ENCODE data around the gene NPR3. TPM values are rescaled to one million over a fixed set of nuclear protein-coding genes. Genes with fewer than 3 reads are reported as not detected.

Gene NPR3
- total RNA-seq, 1 experiment from 2014 or later, result 2.2 TPM

- TF ChIP-seq CTCF (conservative IDR thresholded peaks at IDR 0.05) (no peak), EZH2 (IDR thresholded peaks at IDR 0.05; ENCODE audit: low read depth) (no peak)
- Histone ChIP-seq H3K27ac (no peak overlapping the region), H3K4me2 (no peak overlapping the region), H2AFZ (no peak overlapping the region), H4K20me1 (ENCODE audit: insufficient read depth) (no peaks in the 10 kb centered on the region), H3K27me3 (ENCODE audit: insufficient read depth, low read depth) (peaks cover 36% of the 10 kb centered on the region), H3K9me3 (ENCODE audit: insufficient read depth, low read depth) (no peaks in the 10 kb centered on the region), H3K4me1 (replicated peaks; ENCODE audit: insufficient read depth) (no peaks in the 10 kb centered on the region), H3K4me3 (no peak overlapping the region), H3K36me3 (ENCODE audit: low read depth) (no peaks in the 10 kb centered on the region), H3K79me2 (ENCODE audit: low read depth) (no peaks in the 10 kb centered on the region), H3K9me2 (ENCODE audit: insufficient read depth) (no peaks in the 10 kb centered on the region), H3F3A (ENCODE audit: insufficient read depth, low read depth) (no peaks in the 10 kb centered on the region)
- BruUV-seq (replicated peaks), result no TSS peak
- intact Hi-C loops (cut with micrococcal nuclease; ENCODE audit: unreplicated experiment), result no loop called here
- DNase-seq, result no peak
- POLR2A ChIA-PET (ENCODE audit: unreplicated experiment), result no interaction called here
- CTCF ChIA-PET, result no interaction called here
These were observed 13.4 kb downstream of the NPR3 start for GRCh38 chr5:32724526-32724925.

- H3K27ac ChIP-seq, result no peak overlapping the region
- no peaks in the 10 kb centered on the region for H3K9me3 ChIP-seq (ENCODE audit: insufficient read depth, low read depth)
- TF ChIP-seq CTCF (conservative IDR thresholded peaks at IDR 0.05) (no peak), EZH2 (IDR thresholded peaks at IDR 0.05; ENCODE audit: low read depth) (no peak)
- ChIA-PET CTCF (no interaction called here), POLR2A (ENCODE audit: unreplicated experiment) (no interaction called here)
- no peaks in the 10 kb centered on the region for H4K20me1 ChIP-seq (ENCODE audit: insufficient read depth)
- H2AFZ ChIP-seq, result no peak overlapping the region
- H3K27me3 ChIP-seq (ENCODE audit: insufficient read depth, low read depth), result peaks cover 33% of the 10 kb centered on the region
- H3K79me2 ChIP-seq (ENCODE audit: low read depth), result no peaks in the 10 kb centered on the region
- H3K36me3 ChIP-seq (ENCODE audit: low read depth), result no peaks in the 10 kb centered on the region
- no peak for DNase-seq
- intact Hi-C loops (cut with micrococcal nuclease; ENCODE audit: unreplicated experiment), result no loop called here
- no TSS peak for BruUV-seq (replicated peaks)
- H3K4me3 ChIP-seq, result no peak overlapping the region
- no peaks in the 10 kb centered on the region for H3K9me2 ChIP-seq (ENCODE audit: insufficient read depth)
- no peaks in the 10 kb centered on the region for H3F3A ChIP-seq (ENCODE audit: insufficient read depth, low read depth)
- no peaks in the 10 kb centered on the region for H3K4me1 ChIP-seq (replicated peaks; ENCODE audit: insufficient read depth)
- H3K4me2 ChIP-seq, result no peak overlapping the region
These were observed 15.0 kb downstream of the NPR3 start for GRCh38 chr5:32726086-32726557.

GRCh38 chr5:32729651-32730050 lies 18.5 kb downstream of the NPR3 start:
- POLR2A ChIA-PET (ENCODE audit: unreplicated experiment), result no interaction called here
- TF ChIP-seq CTCF (conservative IDR thresholded peaks at IDR 0.05) (no peak), EZH2 (IDR thresholded peaks at IDR 0.05; ENCODE audit: low read depth) (no peak)

More at GRCh38 chr5:32729651-32730050, 18.5 kb downstream of the NPR3 start:
- Histone ChIP-seq H3K9me3 (ENCODE audit: insufficient read depth, low read depth) (no peaks in the 10 kb centered on the region), H3K27me3 (ENCODE audit: insufficient read depth, low read depth) (peaks cover 13% of the 10 kb centered on the region; the same call in 1 of the 2 replicates), H3F3A (ENCODE audit: insufficient read depth, low read depth) (no peaks in the 10 kb centered on the region), H3K27ac (no peak overlapping the region), H4K20me1 (ENCODE audit: insufficient read depth) (no peaks in the 10 kb centered on the region), H2AFZ (no peak overlapping the region), H3K79me2 (ENCODE audit: low read depth) (no peaks in the 10 kb centered on the region), H3K4me1 (replicated peaks; ENCODE audit: insufficient read depth) (no peaks in the 10 kb centered on the region), H3K36me3 (ENCODE audit: low read depth) (no peaks in the 10 kb centered on the region), H3K4me2 (no peak overlapping the region), H3K9me2 (ENCODE audit: insufficient read depth) (no peaks in the 10 kb centered on the region), H3K4me3 (no peak overlapping the region)
- no peak for DNase-seq
- intact Hi-C loops (cut with micrococcal nuclease; ENCODE audit: unreplicated experiment), result no loop called here
- CTCF ChIA-PET, result interaction anchor here (0.7 kb wide), 1 partner anchor 139 kb away, joined by 3 read pairs; no protein-coding TSS in a partner anchor
- no TSS peak for BruUV-seq (replicated peaks)
